Astrocyte (in vitro differentiated cells and primary cell): ENCODE measurements around the gene PBX1. TPM values are rescaled to one million over a fixed set of nuclear protein-coding genes. Genes with fewer than 3 reads are reported as not detected.

Experiments used
- DNase-seq: peaks from one replicate; pipeline ENCODE4 v3.0.0-alpha.2; 2010; ENCODE audit warnings: low read depth
- FAIRE-seq: peaks from 2 replicates; lab custom pipeline; 2011; peaks lifted over from hg19 to GRCh38; lab: Jason Lieb, UNC
- H2AFZ ChIP-seq: 2 replicates; pipeline ENCODE4 v1.6.0; 2012; ENCODE audit warnings: low read depth, low read length, inconsistent platforms
- H3K27ac ChIP-seq: 2 replicates; pipeline ENCODE4 v1.5.1; 2011; ENCODE audit warnings: low read depth, low read length, inconsistent platforms
- H3K27me3 ChIP-seq: 2 replicates; pipeline ENCODE4 v1.6.0; 2011; ENCODE audit warnings: low read length, inconsistent platforms; ENCODE audit not compliant: insufficient read depth
- H3K36me3 ChIP-seq: 2 replicates; pipeline ENCODE4 v1.5.1; 2011; ENCODE audit warnings: low read length, inconsistent platforms; ENCODE audit not compliant: insufficient read depth
- H3K4me1 ChIP-seq: 2 replicates; pipeline ENCODE4 v1.5.1; 2011; ENCODE audit warnings: low read length, inconsistent platforms; ENCODE audit not compliant: insufficient read depth
- H3K4me2 ChIP-seq: 2 replicates; pipeline ENCODE4 v1.6.0; 2012; ENCODE audit warnings: low read length, inconsistent platforms
- H3K4me3 ChIP-seq: 2 replicates; pipeline ENCODE4 v1.5.1; 2011; ENCODE audit warnings: low read depth, mild to moderate bottlenecking, low read length, inconsistent platforms; ENCODE audit not compliant: insufficient read depth
- H3K79me2 ChIP-seq: 2 replicates; pipeline ENCODE4 v1.6.0; 2012; ENCODE audit warnings: mild to moderate bottlenecking, low read length, inconsistent platforms; ENCODE audit not compliant: insufficient read depth
- H3K9ac ChIP-seq: 2 replicates; pipeline ENCODE4 v1.6.0; 2012; ENCODE audit warnings: mild to moderate bottlenecking, low read length, inconsistent platforms
- H3K9me3 ChIP-seq: 2 replicates; pipeline ENCODE4 v1.5.1; 2012; ENCODE audit warnings: low read depth, mild to moderate bottlenecking, low read length, inconsistent platforms; ENCODE audit not compliant: insufficient read depth
- H4K20me1 ChIP-seq: 2 replicates; pipeline ENCODE4 v1.6.0; 2012; ENCODE audit warnings: low read length, inconsistent platforms; ENCODE audit not compliant: insufficient read depth
- H3K27ac Mint-ChIP-seq: one replicate; pipeline ENCODE4 v1.8.0; 2021; ENCODE audit warnings: mild to moderate bottlenecking, mixed read lengths; ENCODE audit not compliant: unreplicated experiment
- H3K27me3 Mint-ChIP-seq: one replicate; pipeline ENCODE4 v1.8.0; 2021; ENCODE audit warnings: low read depth, mixed read lengths; ENCODE audit not compliant: unreplicated experiment
- H3K36me3 Mint-ChIP-seq: one replicate; pipeline ENCODE4 v1.8.0; 2021; ENCODE audit warnings: low read depth, mixed read lengths; ENCODE audit not compliant: unreplicated experiment
- H3K4me1 Mint-ChIP-seq: one replicate; pipeline ENCODE4 v1.8.0; 2021; ENCODE audit warnings: low read depth, mixed read lengths; ENCODE audit not compliant: unreplicated experiment
- H3K4me3 Mint-ChIP-seq: one replicate; pipeline ENCODE4 v1.8.0; 2021; ENCODE audit warnings: mild to moderate bottlenecking, moderate library complexity, mixed read lengths; ENCODE audit not compliant: unreplicated experiment
- H3K9me3 Mint-ChIP-seq: one replicate; pipeline ENCODE4 v1.8.0; 2021; ENCODE audit warnings: mild to moderate bottlenecking, mixed read lengths; ENCODE audit not compliant: unreplicated experiment
- EZH2 ChIP-seq: IDR thresholded peaks from 2 replicates; pipeline ENCODE4 v1.6.1; 2012; ENCODE audit warnings: mild to moderate bottlenecking, low read length, inconsistent platforms; ENCODE audit not compliant: insufficient read depth
- total RNA-seq: library from RNA; stranded (reverse); gene quantifications from 2 replicates; pipeline ENCODE4 v1.2.1, GENCODE V29; 2021
- TF ChIP-seq, protein P1 (sequence below): IDR thresholded peaks from 2 replicates; pipeline ENCODE4 v1.5.1; 2011; ENCODE audit warnings: low read depth, mild to moderate bottlenecking, inconsistent platforms, low read length, moderate library complexity; ENCODE audit not compliant: insufficient read depth

The PBX1 gene
- total RNA-seq, 1 donor from 2014 or later, result 37.2 TPM

DNA sequence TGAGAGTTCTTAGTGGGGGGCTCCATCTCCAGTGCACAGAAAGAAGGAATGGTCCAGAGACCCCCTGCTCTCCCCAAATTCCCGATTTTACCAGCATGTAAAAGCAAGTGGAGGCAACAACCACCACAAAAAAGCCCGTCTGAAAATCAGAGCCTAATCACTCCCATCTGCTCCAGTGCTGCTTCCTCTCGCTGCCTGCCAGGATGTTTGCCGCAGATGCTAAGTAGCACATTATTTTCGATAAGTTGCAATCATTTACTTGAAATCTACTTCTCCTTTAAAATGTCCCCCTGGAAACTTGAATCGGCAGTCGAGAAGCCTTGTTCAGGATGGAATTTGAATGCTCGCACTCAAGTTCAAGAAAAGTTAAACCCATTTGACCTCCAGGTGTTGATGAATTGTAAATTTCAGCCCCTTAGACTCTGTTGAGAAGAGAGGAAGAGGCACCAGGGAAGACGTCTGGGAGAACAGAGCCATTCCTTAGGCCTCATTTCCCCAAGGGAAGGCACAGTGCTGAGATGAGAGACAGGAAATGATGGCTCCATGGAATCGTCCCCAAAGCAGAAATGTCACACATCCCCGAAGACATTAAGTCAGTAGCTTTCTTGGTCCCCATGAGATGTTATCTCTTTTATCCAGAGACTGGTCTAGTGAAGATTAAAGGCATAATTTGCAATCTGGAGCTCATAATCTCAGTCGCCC lies 221.3 kb downstream of the PBX1 start:
- TF ChIP-seq, protein P1, sequence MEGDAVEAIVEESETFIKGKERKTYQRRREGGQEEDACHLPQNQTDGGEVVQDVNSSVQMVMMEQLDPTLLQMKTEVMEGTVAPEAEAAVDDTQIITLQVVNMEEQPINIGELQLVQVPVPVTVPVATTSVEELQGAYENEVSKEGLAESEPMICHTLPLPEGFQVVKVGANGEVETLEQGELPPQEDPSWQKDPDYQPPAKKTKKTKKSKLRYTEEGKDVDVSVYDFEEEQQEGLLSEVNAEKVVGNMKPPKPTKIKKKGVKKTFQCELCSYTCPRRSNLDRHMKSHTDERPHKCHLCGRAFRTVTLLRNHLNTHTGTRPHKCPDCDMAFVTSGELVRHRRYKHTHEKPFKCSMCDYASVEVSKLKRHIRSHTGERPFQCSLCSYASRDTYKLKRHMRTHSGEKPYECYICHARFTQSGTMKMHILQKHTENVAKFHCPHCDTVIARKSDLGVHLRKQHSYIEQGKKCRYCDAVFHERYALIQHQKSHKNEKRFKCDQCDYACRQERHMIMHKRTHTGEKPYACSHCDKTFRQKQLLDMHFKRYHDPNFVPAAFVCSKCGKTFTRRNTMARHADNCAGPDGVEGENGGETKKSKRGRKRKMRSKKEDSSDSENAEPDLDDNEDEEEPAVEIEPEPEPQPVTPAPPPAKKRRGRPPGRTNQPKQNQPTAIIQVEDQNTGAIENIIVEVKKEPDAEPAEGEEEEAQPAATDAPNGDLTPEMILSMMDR, result no peak
- Histone ChIP-seq H3K36me3 (no peaks in the 10 kb centered on the region), H3K4me2 (peak overlapping the region; percentile 47), H3K79me2 (no peaks in the 10 kb centered on the region), H3K4me1 (peaks cover 12% of the 10 kb centered on the region), H3K9me3 (no peaks in the 10 kb centered on the region), H3K4me3 (no peak overlapping the region), H2AFZ (no peak overlapping the region), H3K27ac (no peak overlapping the region), H3K27me3 (no peaks in the 10 kb centered on the region), H3K9ac (peak overlapping the region; percentile 52), H4K20me1 (no peaks in the 10 kb centered on the region)
- Mint-ChIP-seq H3K4me1 (peaks cover 27% of the 10 kb centered on the region), H3K36me3 (peaks cover 1% of the 10 kb centered on the region), H3K9me3 (no peaks in the 10 kb centered on the region), H3K27me3 (no peaks in the 10 kb centered on the region), H3K4me3 (no peak overlapping the region), H3K27ac (peak overlapping the region; percentile 43)
- FAIRE-seq (no peak), DNase-seq (no peak)

DNA sequence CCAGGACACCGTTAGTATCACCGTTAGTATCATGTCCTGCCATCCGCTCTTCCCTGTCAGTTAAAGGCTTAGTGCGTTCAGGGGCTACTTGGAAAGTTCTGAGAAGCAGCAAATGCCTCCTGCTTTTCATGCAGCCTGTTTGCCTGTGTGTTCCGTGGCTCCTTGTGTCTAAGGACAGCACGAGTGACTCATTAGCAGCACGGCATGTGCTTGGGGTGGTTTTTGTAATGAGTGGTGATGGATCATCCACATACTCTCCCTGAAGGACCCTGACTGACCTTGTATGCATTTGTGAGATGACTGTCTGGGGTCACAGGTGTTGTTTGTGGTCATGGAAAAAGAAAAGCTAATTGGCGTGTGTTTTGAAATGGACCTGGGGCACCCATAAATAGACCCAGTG lies 221.9 kb downstream of the PBX1 start:
- H4K20me1 ChIP-seq, result no peaks in the 10 kb centered on the region
- peaks cover 1% of the 10 kb centered on the region for H3K36me3 Mint-ChIP-seq
- no peaks in the 10 kb centered on the region for H3K9me3 Mint-ChIP-seq
- peak overlapping the region; percentile 49 for H3K27ac Mint-ChIP-seq
- peak overlapping the region; percentile 52 for H3K9ac ChIP-seq
- H3K79me2 ChIP-seq, result no peaks in the 10 kb centered on the region
- H3K4me3 ChIP-seq, result no peak overlapping the region
- peaks cover 12% of the 10 kb centered on the region for H3K4me1 ChIP-seq
- H2AFZ ChIP-seq, result no peak overlapping the region
- DNase-seq (peak; percentile 91), FAIRE-seq (peak; percentile 69)
- peak overlapping the region; percentile 47 for H3K4me2 ChIP-seq
- H3K27me3 Mint-ChIP-seq, result no peaks in the 10 kb centered on the region
- no peak overlapping the region for H3K4me3 Mint-ChIP-seq
- TF ChIP-seq EZH2, result no peak
- TF ChIP-seq, protein P1, result no peak
- H3K27ac ChIP-seq, result no peak overlapping the region
- no peaks in the 10 kb centered on the region for H3K27me3 ChIP-seq
- H3K9me3 ChIP-seq, result no peaks in the 10 kb centered on the region
- H3K4me1 Mint-ChIP-seq, result peaks cover 25% of the 10 kb centered on the region
- H3K36me3 ChIP-seq, result no peaks in the 10 kb centered on the region

DNA sequence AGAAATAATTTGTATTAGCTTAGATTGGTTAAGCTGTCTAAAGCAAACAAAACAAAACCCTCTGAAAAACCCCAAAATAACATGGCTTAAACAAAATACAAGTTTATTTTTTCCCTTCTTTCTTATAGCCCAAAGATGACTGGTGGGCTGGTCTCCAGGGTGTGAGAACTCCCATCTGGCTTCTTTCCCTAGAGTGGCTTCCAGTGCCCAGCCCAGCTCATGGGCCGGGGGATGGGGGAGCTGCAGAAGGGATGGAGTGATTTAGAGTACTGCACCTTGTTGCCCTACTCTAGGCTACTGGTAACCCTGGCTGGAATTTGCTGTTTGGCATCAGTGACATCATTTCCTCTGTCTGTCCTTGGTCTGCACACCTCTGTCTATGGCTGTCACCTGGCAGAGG lies 223.0 kb downstream of the PBX1 start:
- H3K4me2 ChIP-seq, result no peak overlapping the region
- Mint-ChIP-seq H3K36me3 (peaks cover 1% of the 10 kb centered on the region), H3K27me3 (no peaks in the 10 kb centered on the region), H3K4me3 (no peak overlapping the region), H3K9me3 (no peaks in the 10 kb centered on the region), H3K27ac (no peak overlapping the region), H3K4me1 (peaks cover 32% of the 10 kb centered on the region)
- H3K4me3 ChIP-seq, result no peak overlapping the region
- H3K9me3 ChIP-seq, result no peaks in the 10 kb centered on the region
- no peak overlapping the region for H3K9ac ChIP-seq
- H3K79me2 ChIP-seq, result no peaks in the 10 kb centered on the region
- peaks cover 12% of the 10 kb centered on the region for H3K4me1 ChIP-seq
- no peak overlapping the region for H3K27ac ChIP-seq
- FAIRE-seq (no peak), DNase-seq (no peak)
- H3K27me3 ChIP-seq, result no peaks in the 10 kb centered on the region
- H4K20me1 ChIP-seq, result no peaks in the 10 kb centered on the region
- TF ChIP-seq EZH2, result no peak
- no peak overlapping the region for H2AFZ ChIP-seq
- H3K36me3 ChIP-seq, result no peaks in the 10 kb centered on the region
